Stimulated activated naive CD4-positive, alpha-beta T cell treated with Interleukin-2 at 50 U/mL for 16 hours (primary cell): ENCODE data around the gene PLEK2.
"Not testable (repeated sequence)": the region's sequence is repeated elsewhere in the genome, so short reads cannot be mapped to it uniquely, and the experiment has no call there.

ENCODE experiments used
- DNase-seq: peaks from one replicate; lab custom pipeline; 2025; lab: John Stamatoyannopoulos, UW

Gene PLEK2

GRCh38 chr14:67358924-67359774, 52.8 kb downstream of the PLEK2 start:
- DNase-seq: no peak

GRCh38 chr14:67357969-67358354, 54.0 kb downstream of the PLEK2 start:
- no peak for DNase-seq

- no peak for DNase-seq
Measured at GRCh38 chr14:67357186-67357968, 54.6 kb downstream of the PLEK2 start.

- no peak for DNase-seq
Measured at GRCh38 chr14:67352055-67352454, 59.9 kb downstream of the PLEK2 start.

- DNase-seq: no peak
Measured at GRCh38 chr14:67345583-67345982, 66.4 kb downstream of the PLEK2 start.

- no peak for DNase-seq
Measured at GRCh38 chr14:67343601-67344230, 68.2 kb downstream of the PLEK2 start.

GRCh38 chr14:67341231-67341630, 70.7 kb downstream of the PLEK2 start:
- DNase-seq: not testable (repeated sequence)
